Cardiac fibroblast (primary cell): Measurements from ENCODE around the gene NFIX.
A peak's percentile ranks its signal among the peaks of the same experiment; 100 is the strongest.

Source experiments
- DNase-seq, 2 donors: peaks; one replicate each; pipeline versions ENCODE4 v3.0.0 to v3.0.0-alpha.2; 2010; ENCODE audit warnings: low read depth in 2 of 2
- H3K4me3 ChIP-seq, 2 donors: replicated peaks in 1 of 2; 1 replicate in 1 of 2; 2 replicates in 1 of 2; pipeline ENCODE4 v1.5.1; 2011; ENCODE audit warnings: low read depth in 2 of 2, low read length in 2 of 2, mild to moderate bottlenecking in 2 of 2, moderate library complexity in 1 of 2
- CTCF ChIP-seq: IDR thresholded peaks from one replicate; pipeline ENCODE4 v1.5.1; 2011; ENCODE audit warnings: low read depth, mild to moderate bottlenecking, low read length, inconsistent platforms

NFIX gene

GRCh38 chr19:13077240-13077639, 82.0 kb downstream of the NFIX start:
- DNase-seq = no peak
- H3K4me3 ChIP-seq = no peak overlapping the region
- no peak for TF ChIP-seq CTCF

GRCh38 chr19:13078381-13078780, 83.1 kb downstream of the NFIX start:
- no peak for DNase-seq
- no peak for TF ChIP-seq CTCF
- H3K4me3 ChIP-seq = no peak overlapping the region

GRCh38 chr19:13078897-13079541, 83.7 kb downstream of the NFIX start:
- DNase-seq = no peak
- no peak overlapping the region for H3K4me3 ChIP-seq

GRCh38 chr19:13079542-13079986, 84.3 kb downstream of the NFIX start:
- TF ChIP-seq CTCF = no peak
- peak in 1 of 2 donors; percentile 64 for DNase-seq
- H3K4me3 ChIP-seq = no peak overlapping the region

More at GRCh38 chr19:13078897-13079541, 83.7 kb downstream of the NFIX start:
- no peak for TF ChIP-seq CTCF

- TF ChIP-seq CTCF = peak; percentile 9
- DNase-seq = peak; percentile 32 to 55
- H3K4me3 ChIP-seq = no peak overlapping the region
Observed at GRCh38 chr19:13082192-13083007, 87.1 kb downstream of the NFIX start.

GRCh38 chr19:13083008-13083404, 87.7 kb downstream of the NFIX start:
- H3K4me3 ChIP-seq = no peak overlapping the region
- TF ChIP-seq CTCF = no peak
- DNase-seq = no peak
